ENCODE results near the gene CHAC1.

DNA sequence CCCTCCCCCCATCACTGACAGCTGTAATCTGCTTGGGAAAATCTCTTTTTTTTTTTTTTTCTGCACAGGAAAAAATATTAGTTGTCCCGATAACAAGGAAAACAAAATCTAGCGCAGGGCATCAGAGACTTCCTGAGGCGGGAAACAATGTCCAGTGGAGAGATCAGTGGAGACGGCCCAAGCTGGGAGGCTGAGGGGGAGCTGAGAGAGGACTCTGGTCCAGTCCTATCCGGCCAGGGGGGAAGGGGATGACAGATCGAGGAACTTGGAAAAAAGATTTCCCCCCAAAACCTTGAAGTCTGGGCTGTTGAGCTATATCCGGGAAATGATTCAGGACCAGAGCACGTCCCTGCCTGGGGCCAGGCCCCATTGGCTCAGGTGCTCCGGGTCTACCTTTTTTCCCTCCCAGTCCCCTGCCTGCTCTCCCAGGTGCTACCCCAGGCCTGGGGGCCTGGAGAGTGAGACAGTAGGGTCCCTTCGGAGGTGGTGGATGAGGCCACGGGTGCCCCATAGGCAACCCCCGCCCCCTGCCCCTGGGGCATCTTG is 38.1 kb upstream of the CHAC1 start:
- TF ChIP-seq, protein P1, sequence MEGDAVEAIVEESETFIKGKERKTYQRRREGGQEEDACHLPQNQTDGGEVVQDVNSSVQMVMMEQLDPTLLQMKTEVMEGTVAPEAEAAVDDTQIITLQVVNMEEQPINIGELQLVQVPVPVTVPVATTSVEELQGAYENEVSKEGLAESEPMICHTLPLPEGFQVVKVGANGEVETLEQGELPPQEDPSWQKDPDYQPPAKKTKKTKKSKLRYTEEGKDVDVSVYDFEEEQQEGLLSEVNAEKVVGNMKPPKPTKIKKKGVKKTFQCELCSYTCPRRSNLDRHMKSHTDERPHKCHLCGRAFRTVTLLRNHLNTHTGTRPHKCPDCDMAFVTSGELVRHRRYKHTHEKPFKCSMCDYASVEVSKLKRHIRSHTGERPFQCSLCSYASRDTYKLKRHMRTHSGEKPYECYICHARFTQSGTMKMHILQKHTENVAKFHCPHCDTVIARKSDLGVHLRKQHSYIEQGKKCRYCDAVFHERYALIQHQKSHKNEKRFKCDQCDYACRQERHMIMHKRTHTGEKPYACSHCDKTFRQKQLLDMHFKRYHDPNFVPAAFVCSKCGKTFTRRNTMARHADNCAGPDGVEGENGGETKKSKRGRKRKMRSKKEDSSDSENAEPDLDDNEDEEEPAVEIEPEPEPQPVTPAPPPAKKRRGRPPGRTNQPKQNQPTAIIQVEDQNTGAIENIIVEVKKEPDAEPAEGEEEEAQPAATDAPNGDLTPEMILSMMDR (conservative IDR thresholded peaks at IDR 0.05): no peak
- no peak for TF ChIP-seq EZH2 (IDR thresholded peaks at IDR 0.05; ENCODE audit: low read depth)

All from PC-9 (cell line).